ENCODE results near the gene GLIPR1L1.

The GLIPR1L1 gene

DNA sequence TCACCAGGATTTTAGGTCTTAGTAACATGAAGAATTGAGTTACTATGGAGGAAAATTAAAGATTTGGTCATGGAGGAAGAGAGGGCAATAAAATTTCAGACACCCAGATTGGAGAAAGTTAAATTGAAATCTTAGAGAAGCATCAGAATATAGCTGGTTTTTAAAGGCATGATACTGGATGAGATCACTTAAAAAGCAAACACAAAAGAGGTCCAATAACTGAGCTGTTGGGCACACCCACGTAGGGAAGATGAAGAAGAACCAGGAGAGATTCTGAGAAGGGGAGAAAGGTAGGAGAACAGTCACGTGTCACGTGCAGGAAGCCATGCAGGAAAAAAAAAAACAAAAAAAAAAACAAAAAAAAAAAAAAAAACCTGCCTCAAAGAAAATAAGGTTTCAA lies 23.1 kb upstream of the GLIPR1L1 start:
- H3K27me3 ChIP-seq (ENCODE audit: control insufficient read depth in 1 of 2, insufficient read depth in 2 of 2, low read length in 2 of 2), result no peaks in the 10 kb centered on the region
- no peaks in the 10 kb centered on the region for H3K9me3 ChIP-seq (ENCODE audit: control insufficient read depth in 1 of 2, low read length in 2 of 2)
- no peaks in the 10 kb centered on the region for H3K4me1 ChIP-seq (ENCODE audit: control insufficient read depth in 1 of 2, insufficient read depth in 2 of 2, low read length in 2 of 2)
- no peak overlapping the region for H3K4me3 ChIP-seq (ENCODE audit: low read depth in 1 of 2, low read length in 2 of 2)
- no peak overlapping the region for H3K9ac ChIP-seq (ENCODE audit: low read depth in 1 of 2, low read length in 2 of 2)
- H3K36me3 ChIP-seq (ENCODE audit: control insufficient read depth in 1 of 2, insufficient read depth in 2 of 2, low read length in 2 of 2), result no peaks in the 10 kb centered on the region
- no peak overlapping the region for H3K27ac ChIP-seq (ENCODE audit: low read depth, low read length)

GRCh38 chr12:75315518-75315917 lies 19.0 kb upstream of the GLIPR1L1 start:
- H3K4me1 ChIP-seq (ENCODE audit: control insufficient read depth in 1 of 2, insufficient read depth in 2 of 2, low read length in 2 of 2), result no peaks in the 10 kb centered on the region
- no peaks in the 10 kb centered on the region for H3K9me3 ChIP-seq (ENCODE audit: control insufficient read depth in 1 of 2, low read length in 2 of 2)
- no peaks in the 10 kb centered on the region for H3K27me3 ChIP-seq (ENCODE audit: control insufficient read depth in 1 of 2, insufficient read depth in 2 of 2, low read length in 2 of 2)
- no peak overlapping the region for H3K9ac ChIP-seq (ENCODE audit: low read depth in 1 of 2, low read length in 2 of 2)
- no peaks in the 10 kb centered on the region for H3K36me3 ChIP-seq (ENCODE audit: control insufficient read depth in 1 of 2, insufficient read depth in 2 of 2, low read length in 2 of 2)
- H3K27ac ChIP-seq (ENCODE audit: low read depth, low read length), result no peak overlapping the region
- H3K4me3 ChIP-seq (ENCODE audit: low read depth in 1 of 2, low read length in 2 of 2), result no peak overlapping the region

GRCh38 chr12:75317784-75318183 lies 16.7 kb upstream of the GLIPR1L1 start:
- Histone ChIP-seq H3K9me3 (ENCODE audit: control insufficient read depth in 1 of 2, low read length in 2 of 2) (no peaks in the 10 kb centered on the region), H3K36me3 (ENCODE audit: control insufficient read depth in 1 of 2, insufficient read depth in 2 of 2, low read length in 2 of 2) (no peaks in the 10 kb centered on the region), H3K27me3 (ENCODE audit: control insufficient read depth in 1 of 2, insufficient read depth in 2 of 2, low read length in 2 of 2) (no peaks in the 10 kb centered on the region), H3K4me3 (ENCODE audit: low read depth in 1 of 2, low read length in 2 of 2) (no peak overlapping the region), H3K27ac (ENCODE audit: low read depth, low read length) (no peak overlapping the region), H3K9ac (ENCODE audit: low read depth in 1 of 2, low read length in 2 of 2) (no peak overlapping the region), H3K4me1 (ENCODE audit: control insufficient read depth in 1 of 2, insufficient read depth in 2 of 2, low read length in 2 of 2) (no peaks in the 10 kb centered on the region)

GRCh38 chr12:75322464-75322863 lies 12.0 kb upstream of the GLIPR1L1 start:
- H3K9me3 ChIP-seq (ENCODE audit: control insufficient read depth in 1 of 2, low read length in 2 of 2), result no peaks in the 10 kb centered on the region
- no peak overlapping the region for H3K27ac ChIP-seq (ENCODE audit: low read depth, low read length)
- H3K9ac ChIP-seq (ENCODE audit: low read depth in 1 of 2, low read length in 2 of 2), result no peak overlapping the region
- H3K27me3 ChIP-seq (ENCODE audit: control insufficient read depth in 1 of 2, insufficient read depth in 2 of 2, low read length in 2 of 2), result no peaks in the 10 kb centered on the region
- H3K4me1 ChIP-seq (ENCODE audit: control insufficient read depth in 1 of 2, insufficient read depth in 2 of 2, low read length in 2 of 2), result no peaks in the 10 kb centered on the region
- no peaks in the 10 kb centered on the region for H3K36me3 ChIP-seq (ENCODE audit: control insufficient read depth in 1 of 2, insufficient read depth in 2 of 2, low read length in 2 of 2)
- H3K4me3 ChIP-seq (ENCODE audit: low read depth in 1 of 2, low read length in 2 of 2), result no peak overlapping the region

DNA sequence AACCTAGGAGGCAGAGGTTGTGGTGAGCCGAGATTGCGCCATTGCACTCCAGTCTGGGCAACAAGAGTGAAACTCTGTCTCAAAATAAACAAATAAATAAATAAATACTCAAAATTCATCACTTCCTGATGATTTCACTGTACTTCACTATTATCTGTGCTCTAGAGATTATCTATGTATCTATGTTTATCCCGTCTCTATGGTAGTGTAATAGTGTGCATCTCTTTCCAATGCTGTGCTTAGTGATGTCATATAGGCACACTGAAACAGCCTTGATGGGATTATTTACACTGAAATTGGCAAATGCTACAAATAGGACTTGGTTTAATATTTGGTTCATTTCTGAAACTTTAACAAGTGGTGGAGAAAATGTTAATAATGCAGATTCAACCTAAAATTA lies 10.8 kb upstream of the GLIPR1L1 start:
- Histone ChIP-seq H3K27ac (ENCODE audit: low read depth, low read length) (no peak overlapping the region), H3K9ac (ENCODE audit: low read depth in 1 of 2, low read length in 2 of 2) (no peak overlapping the region)

GRCh38 chr12:75327642-75328041 lies 6.8 kb upstream of the GLIPR1L1 start:
- H3K9ac ChIP-seq (ENCODE audit: low read depth in 1 of 2, low read length in 2 of 2), result no peak overlapping the region
- H3K27ac ChIP-seq (ENCODE audit: low read depth, low read length), result no peak overlapping the region
- no peaks in the 10 kb centered on the region for H3K9me3 ChIP-seq (ENCODE audit: control insufficient read depth in 1 of 2, low read length in 2 of 2)
- H3K27me3 ChIP-seq (ENCODE audit: control insufficient read depth in 1 of 2, insufficient read depth in 2 of 2, low read length in 2 of 2), result no peaks in the 10 kb centered on the region
- H3K36me3 ChIP-seq (ENCODE audit: control insufficient read depth in 1 of 2, insufficient read depth in 2 of 2, low read length in 2 of 2), result no peaks in the 10 kb centered on the region
- H3K4me3 ChIP-seq (ENCODE audit: low read depth in 1 of 2, low read length in 2 of 2), result no peak overlapping the region
- peaks cover 5% of the 10 kb centered on the region in 2 donors for H3K4me1 ChIP-seq (ENCODE audit: control insufficient read depth in 1 of 2, insufficient read depth in 2 of 2, low read length in 2 of 2)

More for the DNA sequence above, 10.8 kb upstream of the GLIPR1L1 start:
- no peak overlapping the region for H3K4me3 ChIP-seq (ENCODE audit: low read depth in 1 of 2, low read length in 2 of 2)
- H3K4me1 ChIP-seq (ENCODE audit: control insufficient read depth in 1 of 2, insufficient read depth in 2 of 2, low read length in 2 of 2), result no peaks in the 10 kb centered on the region
- H3K9me3 ChIP-seq (ENCODE audit: control insufficient read depth in 1 of 2, low read length in 2 of 2), result no peaks in the 10 kb centered on the region
- no peaks in the 10 kb centered on the region for H3K27me3 ChIP-seq (ENCODE audit: control insufficient read depth in 1 of 2, insufficient read depth in 2 of 2, low read length in 2 of 2)
- H3K36me3 ChIP-seq (ENCODE audit: control insufficient read depth in 1 of 2, insufficient read depth in 2 of 2, low read length in 2 of 2), result no peaks in the 10 kb centered on the region

DNA sequence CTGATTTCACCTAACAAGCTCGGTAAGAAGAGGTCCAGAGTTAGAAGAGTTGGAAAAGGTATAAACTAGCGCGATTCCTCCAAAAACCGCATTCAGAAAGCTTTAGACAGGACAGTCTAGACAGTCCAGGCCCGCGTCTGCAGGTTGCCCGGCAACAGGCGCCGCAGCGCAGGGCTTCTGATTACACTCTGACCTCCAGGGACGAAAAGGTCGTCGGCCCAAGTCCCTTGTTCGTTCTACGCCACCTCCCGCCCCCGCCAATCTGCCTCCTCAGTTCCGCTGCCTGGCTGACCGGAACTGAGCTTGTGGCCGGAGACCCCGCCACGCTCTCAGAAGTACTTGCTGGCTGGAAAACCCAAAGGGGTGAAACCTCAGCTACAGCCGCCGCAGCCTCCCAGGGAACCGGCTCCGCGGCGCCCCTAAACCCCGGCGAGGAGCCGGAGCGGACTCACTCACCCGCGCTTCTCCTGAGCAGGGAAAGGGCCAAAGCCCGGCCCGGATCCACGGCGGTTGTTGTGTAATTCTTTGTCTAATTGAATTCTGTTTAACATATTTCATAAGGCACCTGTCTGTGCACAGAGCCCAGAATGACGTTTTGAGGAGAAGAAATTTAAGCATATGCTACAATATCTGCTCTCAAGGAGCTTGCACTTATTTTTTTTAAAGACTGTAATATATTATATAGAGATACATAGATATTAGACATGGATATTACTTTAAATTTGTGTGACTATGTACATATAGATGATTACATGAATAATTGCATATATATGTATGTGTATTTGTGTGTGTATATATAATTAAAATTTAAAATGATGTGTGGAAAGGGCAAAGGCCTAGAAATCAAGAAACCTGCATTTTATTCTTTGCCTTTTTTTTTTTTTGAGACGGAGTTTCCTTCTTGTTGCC lies 4.3 kb upstream of the GLIPR1L1 start, which contains the start of gene CAPS2:
Gene CAPS2 (minus strand): TSS at position 407 of the 909 bp plus-strand sequence. CDS start 3,826 bp downstream, outside the sequence.
- peak within 1 kb of the TSS; percentile 45 to 51 for H3K9ac ChIP-seq (ENCODE audit: low read depth in 1 of 2, low read length in 2 of 2)
- H3K27ac ChIP-seq (ENCODE audit: low read depth, low read length), result no peak within 1 kb of the TSS
- H3K27me3 ChIP-seq (ENCODE audit: control insufficient read depth in 1 of 2, insufficient read depth in 2 of 2, low read length in 2 of 2), result peaks cover 0 to 3% of the 10 kb centered on the region in 2 donors
- H3K9me3 ChIP-seq (ENCODE audit: control insufficient read depth in 1 of 2, low read length in 2 of 2), result no peaks in the 10 kb centered on the region
- H3K4me3 ChIP-seq (ENCODE audit: low read depth in 1 of 2, low read length in 2 of 2), result peak within 1 kb of the TSS; percentile 88 to 90
- H3K4me1 ChIP-seq (ENCODE audit: control insufficient read depth in 1 of 2, insufficient read depth in 2 of 2, low read length in 2 of 2), result peaks cover 5 to 9% of the 10 kb centered on the region in 2 donors
- H3K36me3 ChIP-seq (ENCODE audit: control insufficient read depth in 1 of 2, insufficient read depth in 2 of 2, low read length in 2 of 2), result no peaks in the 10 kb centered on the region

DNA sequence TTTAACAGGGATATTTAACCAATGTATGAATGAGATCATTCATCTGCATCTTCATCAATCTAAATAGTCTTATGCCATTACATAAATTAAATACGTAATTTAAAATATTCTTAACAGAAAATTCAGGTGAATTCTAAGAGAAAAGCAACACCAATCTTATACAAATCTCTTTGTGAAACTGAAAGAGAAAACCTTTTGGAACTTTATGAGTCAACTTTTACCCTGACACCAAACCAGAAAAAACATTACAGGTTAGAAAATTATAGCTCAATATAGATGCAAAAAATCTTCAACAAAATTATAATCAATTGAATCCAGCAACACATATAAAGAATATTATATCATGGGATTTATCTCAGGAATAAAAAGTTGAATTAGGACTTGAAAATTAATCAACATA lies 3.4 kb downstream of the GLIPR1L1 start:
- Histone ChIP-seq H3K9ac (ENCODE audit: low read depth in 1 of 2, low read length in 2 of 2) (no peak overlapping the region), H3K4me3 (ENCODE audit: low read depth in 1 of 2, low read length in 2 of 2) (no peak overlapping the region), H3K36me3 (ENCODE audit: control insufficient read depth in 1 of 2, insufficient read depth in 2 of 2, low read length in 2 of 2) (no peaks in the 10 kb centered on the region), H3K4me1 (ENCODE audit: control insufficient read depth in 1 of 2, insufficient read depth in 2 of 2, low read length in 2 of 2) (peaks cover 0 to 4% of the 10 kb centered on the region in 2 donors), H3K27ac (ENCODE audit: low read depth, low read length) (no peak overlapping the region), H3K9me3 (ENCODE audit: control insufficient read depth in 1 of 2, low read length in 2 of 2) (no peaks in the 10 kb centered on the region), H3K27me3 (ENCODE audit: control insufficient read depth in 1 of 2, insufficient read depth in 2 of 2, low read length in 2 of 2) (peaks cover 0 to 3% of the 10 kb centered on the region in 2 donors)

- Histone ChIP-seq H3K9ac (ENCODE audit: low read depth in 1 of 2, low read length in 2 of 2) (no peak overlapping the region), H3K27me3 (ENCODE audit: control insufficient read depth in 1 of 2, insufficient read depth in 2 of 2, low read length in 2 of 2) (no peaks in the 10 kb centered on the region), H3K9me3 (ENCODE audit: control insufficient read depth in 1 of 2, low read length in 2 of 2) (no peaks in the 10 kb centered on the region), H3K27ac (ENCODE audit: low read depth, low read length) (no peak overlapping the region), H3K36me3 (ENCODE audit: control insufficient read depth in 1 of 2, insufficient read depth in 2 of 2, low read length in 2 of 2) (no peaks in the 10 kb centered on the region), H3K4me3 (ENCODE audit: low read depth in 1 of 2, low read length in 2 of 2) (no peak overlapping the region), H3K4me1 (ENCODE audit: control insufficient read depth in 1 of 2, insufficient read depth in 2 of 2, low read length in 2 of 2) (no peaks in the 10 kb centered on the region)
Observed at GRCh38 chr12:75341873-75342272, 7.4 kb downstream of the GLIPR1L1 start.

DNA sequence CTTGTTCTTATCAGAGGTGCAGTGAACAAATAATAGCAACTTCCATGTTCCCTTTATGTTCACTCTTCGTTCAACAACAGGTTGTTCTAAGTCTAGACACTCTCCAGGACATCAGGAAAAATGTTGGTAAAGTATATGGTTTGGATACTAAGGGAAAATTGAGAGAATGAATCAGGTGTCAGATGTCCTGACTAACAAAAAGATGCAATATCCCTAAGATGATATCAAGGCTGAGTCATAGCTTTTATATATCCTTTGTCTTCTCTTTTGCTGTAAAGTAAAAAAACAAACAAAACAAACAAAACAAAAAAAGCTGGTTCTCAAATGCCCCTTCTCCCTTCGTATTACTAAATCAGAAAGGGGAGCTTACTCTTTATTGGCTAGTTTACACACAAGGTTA lies 11.1 kb downstream of the GLIPR1L1 start:
- no peak overlapping the region for H3K4me3 ChIP-seq (ENCODE audit: low read depth in 1 of 2, low read length in 2 of 2)

More for the DNA sequence above, 11.1 kb downstream of the GLIPR1L1 start:
- Histone ChIP-seq H3K9me3 (ENCODE audit: control insufficient read depth in 1 of 2, low read length in 2 of 2) (no peaks in the 10 kb centered on the region), H3K27ac (ENCODE audit: low read depth, low read length) (no peak overlapping the region), H3K4me1 (ENCODE audit: control insufficient read depth in 1 of 2, insufficient read depth in 2 of 2, low read length in 2 of 2) (no peaks in the 10 kb centered on the region), H3K27me3 (ENCODE audit: control insufficient read depth in 1 of 2, insufficient read depth in 2 of 2, low read length in 2 of 2) (no peaks in the 10 kb centered on the region), H3K9ac (ENCODE audit: low read depth in 1 of 2, low read length in 2 of 2) (no peak overlapping the region), H3K36me3 (ENCODE audit: control insufficient read depth in 1 of 2, insufficient read depth in 2 of 2, low read length in 2 of 2) (no peaks in the 10 kb centered on the region)
